Natural killer cell (primary cell): ENCODE measurements around the gene GTSE1. TPM values are rescaled to one million over a fixed set of nuclear protein-coding genes. Genes with fewer than 3 reads are reported as not detected.
A peak's percentile ranks its signal among the peaks of the same experiment; 100 is the strongest.

Source experiments
- ATAC-seq, 3 donors: fragments of 150-1000 bp in 2 of 3; fragments of 200-7000 bp in 1 of 3; cut with Tn5 transposase; 1 replicate in 1 of 3; 2 replicates in 2 of 3; pipeline ENCODE4 v1.10.0; 2021; ENCODE audit warnings: mild to moderate bottlenecking in 2 of 3, moderate library complexity in 2 of 3
- DNase-seq, 2 donors: peaks; one replicate each; pipeline versions ENCODE4 v3.0.0 to v3.0.0-alpha.2; 2013 to 2021; ENCODE audit warnings: mixed read lengths in 1 of 2
- H3K27ac ChIP-seq: one replicate; pipeline ENCODE4 v1.5.1; 2013; ENCODE audit warnings: mild to moderate bottlenecking, low read length
- H3K27me3 ChIP-seq: one replicate; pipeline ENCODE4 v1.6.1; 2013; ENCODE audit warnings: low read length; ENCODE audit not compliant: control insufficient read depth, insufficient read depth
- H3K36me3 ChIP-seq: one replicate; pipeline ENCODE4 v1.6.1; 2013; ENCODE audit warnings: low read length; ENCODE audit not compliant: control insufficient read depth, insufficient read depth
- H3K4me1 ChIP-seq: one replicate; pipeline ENCODE4 v1.6.1; 2013; ENCODE audit warnings: low read length; ENCODE audit not compliant: control insufficient read depth, insufficient read depth
- H3K4me3 ChIP-seq: one replicate; pipeline ENCODE4 v1.5.1; 2013; ENCODE audit warnings: low read length
- H3K9me3 ChIP-seq: one replicate; pipeline ENCODE4 v1.6.1; 2013; ENCODE audit warnings: low read length; ENCODE audit not compliant: control insufficient read depth, insufficient read depth
- H3K27ac Mint-ChIP-seq, 2 donors: one replicate each; pipeline ENCODE4 v1.8.0; 2022; ENCODE audit warnings: mild to moderate bottlenecking in 2 of 2, mixed read lengths in 2 of 2, moderate library complexity in 1 of 2
- H3K27me3 Mint-ChIP-seq, 2 donors: one replicate each; pipeline ENCODE4 v1.8.0; 2022; ENCODE audit warnings: low read depth in 2 of 2, mixed read lengths in 2 of 2
- H3K36me3 Mint-ChIP-seq: one replicate; pipeline ENCODE4 v1.8.0; 2022; ENCODE audit warnings: mixed read lengths
- H3K4me1 Mint-ChIP-seq, 2 donors: one replicate each; pipeline ENCODE4 v1.8.0; 2022; ENCODE audit warnings: mixed read lengths in 2 of 2
- H3K4me3 Mint-ChIP-seq: one replicate; pipeline ENCODE4 v1.8.0; 2022; ENCODE audit warnings: mild to moderate bottlenecking, moderate library complexity, mixed read lengths
- H3K9me3 Mint-ChIP-seq, 2 donors: one replicate each; pipeline ENCODE4 v1.8.0; 2022; ENCODE audit warnings: mixed read lengths in 2 of 2
- CTCF ChIP-seq: fragments of 200-600 bp; IDR thresholded peaks from one replicate; pipeline ENCODE4 v1.8.0; 2022; ENCODE audit warnings: antibody characterized with exemption
- WGBS: methylation state at CpG from one replicate; pipeline ENCODE4 v1.1.7; 2013; ENCODE audit warnings: missing lambda C conversion rate; ENCODE audit not compliant: insufficient coverage; 5-methylcytosine and 5-hydroxymethylcytosine counted together
- intact Hi-C: fragments of 100-400 bp; cut with micrococcal nuclease; formaldehyde crosslinking; loops from one replicate; pipeline ENCODE4 v1.14.2; 2022
- total RNA-seq, 4 donors: library from RNA; stranded (reverse); fragments of 120-200 nt in 1 of 4; gene quantifications; one replicate each; pipeline versions ENCODE4 v1.2.3 to v1.2.4, GENCODE V29; 2013 to 2022

GTSE1 gene
- 1 to 10 TPM; 2.7 to 4.0 (median 2.9) TPM for total RNA-seq
- total RNA-seq (2013) = 0.83 TPM

DNA sequence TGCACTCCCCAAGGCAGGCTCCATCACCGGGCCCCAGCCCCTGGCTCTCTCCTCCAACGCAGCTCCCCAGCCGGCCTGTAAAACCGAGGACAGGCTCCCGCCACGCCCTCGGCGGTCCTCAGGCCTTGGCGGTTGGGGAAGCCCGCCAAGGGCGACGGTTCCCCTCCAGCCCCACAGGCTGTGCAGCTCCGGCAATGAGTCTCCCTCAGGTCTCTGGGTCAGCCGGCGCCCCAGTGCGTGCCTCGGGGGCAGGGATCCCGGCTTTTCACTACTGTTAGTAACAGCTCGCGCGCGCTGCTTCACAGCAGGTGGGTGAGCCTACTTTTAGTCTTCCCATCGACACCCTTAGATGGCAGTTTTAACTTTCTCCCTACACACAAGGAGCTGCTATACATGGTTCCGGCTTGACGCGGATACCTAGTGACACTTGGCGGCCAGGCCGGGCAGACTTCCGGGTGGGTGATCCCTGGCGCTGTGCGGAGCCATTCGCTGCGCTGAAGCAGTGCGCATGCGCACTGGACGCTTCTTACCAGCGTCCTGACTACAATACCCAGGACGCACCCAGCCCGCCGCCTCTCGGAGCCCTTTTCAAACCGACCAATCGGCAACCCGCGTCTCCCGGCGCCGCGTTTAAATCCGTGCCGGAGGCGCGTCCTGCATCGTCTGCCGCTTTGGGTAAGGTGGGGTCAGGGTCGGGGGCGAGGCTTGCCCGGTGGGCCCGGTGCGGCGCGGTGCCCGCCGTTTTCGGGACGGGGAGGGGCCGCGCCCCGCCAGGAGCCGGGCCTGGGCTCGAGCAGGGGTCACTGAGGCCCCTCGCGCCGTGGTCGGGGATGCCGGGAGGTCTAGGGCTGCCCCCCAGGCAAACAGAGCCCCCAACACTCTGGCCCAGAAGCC lies at the start of gene GTSE1:
Gene GTSE1 (plus strand): TSS at position 614 of the 894 bp plus-strand sequence. CDS start 531 bp downstream, outside the sequence.
- peaks cover 45% of the 10 kb centered on the region for H3K4me1 ChIP-seq
- H3K4me3 Mint-ChIP-seq = peak within 1 kb of the TSS; percentile 95
- intact Hi-C loops = loop anchor here (1.0 to 10.0 kb wide), 6 partner anchors 16 to 302 kb away; partner anchors contain the start of gene CDPF1
- H3K36me3 Mint-ChIP-seq = no peaks in the 10 kb centered on the region
- H3K36me3 ChIP-seq = peaks cover 22% of the 10 kb centered on the region
- H3K9me3 Mint-ChIP-seq = no peaks in the 10 kb centered on the region
- DNase-seq = peak; percentile 92 to 100
- no peaks in the 10 kb centered on the region for H3K27me3 ChIP-seq
- peak within 1 kb of the TSS; percentile 50 for H3K4me3 ChIP-seq
- H3K27ac Mint-ChIP-seq = peak within 1 kb of the TSS; percentile 99
- no peaks in the 10 kb centered on the region for H3K27me3 Mint-ChIP-seq
- peak; percentile 93 to 100 (median 95) for ATAC-seq
- peak within 1 kb of the TSS; percentile 85 for H3K27ac ChIP-seq
- peaks cover 48 to 55% of the 10 kb centered on the region in 2 donors for H3K4me1 Mint-ChIP-seq
- peak; percentile 27 for TF ChIP-seq CTCF
- WGBS = under 1% methylated on average over 76 of the region's 76 CpGs
- peaks cover 4% of the 10 kb centered on the region for H3K9me3 ChIP-seq

DNA sequence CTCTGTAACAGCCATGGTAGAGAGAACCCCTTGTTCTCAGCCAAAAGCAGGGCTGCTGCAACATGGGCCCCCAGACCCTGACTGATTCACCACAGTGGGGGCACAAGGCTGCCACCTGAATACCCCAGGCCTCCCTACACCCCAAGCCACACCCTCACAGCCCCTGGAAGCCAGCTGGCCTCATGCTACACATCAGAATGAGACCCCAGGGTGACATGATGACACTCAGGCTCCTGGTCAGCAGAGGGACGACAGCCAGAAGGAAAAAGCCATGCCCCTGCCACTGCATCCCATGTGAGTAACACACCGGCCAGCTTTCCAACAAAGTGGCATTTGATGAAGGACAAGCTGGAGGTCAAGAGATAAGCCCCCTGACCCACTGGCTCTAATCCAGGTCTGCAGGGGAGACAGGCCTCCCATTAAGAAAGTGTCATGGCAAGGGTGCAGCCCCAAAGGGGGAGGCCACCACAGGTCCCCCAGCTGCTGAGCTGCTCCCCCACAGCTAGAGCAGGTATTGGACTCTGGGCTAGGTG lies 49.2 kb upstream of the GTSE1 start:
- Histone ChIP-seq H3K4me3 (no peak overlapping the region), H3K27me3 (no peaks in the 10 kb centered on the region), H3K27ac (no peak overlapping the region), H3K36me3 (peaks cover 10% of the 10 kb centered on the region), H3K4me1 (peaks cover 16% of the 10 kb centered on the region), H3K9me3 (no peaks in the 10 kb centered on the region)
- 100% methylated on average over 2 of the region's 2 CpGs for WGBS
- intact Hi-C loops = no loop called here
- no peak for ATAC-seq
- Mint-ChIP-seq H3K4me3 (no peak overlapping the region), H3K27me3 (no peaks in the 10 kb centered on the region), H3K4me1 (peaks cover 15 to 38% of the 10 kb centered on the region in 2 donors), H3K9me3 (no peaks in the 10 kb centered on the region), H3K27ac (no peak overlapping the region), H3K36me3 (no peaks in the 10 kb centered on the region)
- TF ChIP-seq CTCF = no peak
- no peak for DNase-seq

DNA sequence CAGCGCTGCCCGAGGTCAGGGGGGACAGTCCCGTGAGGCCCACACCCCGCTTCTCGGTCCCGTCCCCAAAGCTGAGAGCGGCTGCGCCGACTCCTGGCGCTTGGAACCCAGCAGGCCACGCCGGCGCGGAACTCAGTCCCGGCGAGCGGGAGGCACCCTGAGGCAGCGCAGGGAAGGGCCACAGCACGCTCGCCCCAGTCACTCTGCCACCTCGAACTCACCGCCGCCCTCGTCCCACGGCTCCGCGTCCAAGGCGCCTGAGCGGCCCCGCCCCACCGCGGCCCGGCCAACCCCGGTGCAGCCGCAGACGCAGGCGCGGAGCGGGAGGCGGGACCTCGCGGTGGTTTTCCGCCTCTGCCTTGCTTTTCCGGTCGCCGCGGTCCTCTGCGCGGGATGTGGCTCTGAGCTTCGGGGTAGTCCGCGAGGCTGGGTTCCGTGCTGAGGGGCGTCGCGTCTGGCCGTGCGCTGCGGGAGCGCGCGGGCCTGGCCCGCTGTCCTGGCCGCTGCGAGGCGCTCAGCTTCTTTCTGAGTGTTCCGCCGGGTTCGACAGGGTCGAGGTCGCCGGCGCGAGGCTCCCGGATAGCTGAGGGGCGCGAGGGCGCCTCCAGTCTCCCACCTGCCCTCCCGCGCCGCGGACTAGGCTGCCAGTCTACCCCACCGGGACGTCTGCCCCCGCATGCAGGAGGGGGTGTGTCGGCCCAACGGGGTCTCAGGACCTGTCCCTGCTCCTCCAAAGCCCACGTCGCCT lies 46.5 kb upstream of the GTSE1 start, which contains the start of gene CDPF1:
Gene CDPF1 (minus strand): TSS at position 259 of the 748 bp plus-strand sequence. CDS start 2,009 bp downstream, outside the sequence.
- TF ChIP-seq CTCF = no peak
- H3K9me3 Mint-ChIP-seq = no peaks in the 10 kb centered on the region
- ATAC-seq (peak; percentile 88 to 93 (median 92)), DNase-seq (peak; percentile 86 to 95)
- H3K27me3 ChIP-seq = no peaks in the 10 kb centered on the region
- WGBS = under 1% methylated on average over 89 of the region's 89 CpGs
- peak within 1 kb of the TSS; percentile 66 for H3K27ac ChIP-seq
- H3K36me3 Mint-ChIP-seq = no peaks in the 10 kb centered on the region
- H3K4me3 ChIP-seq = peak within 1 kb of the TSS; percentile 74
- H3K9me3 ChIP-seq = no peaks in the 10 kb centered on the region
- no peaks in the 10 kb centered on the region for H3K27me3 Mint-ChIP-seq
- H3K4me1 Mint-ChIP-seq = peaks cover 21 to 44% of the 10 kb centered on the region in 2 donors
- no peaks in the 10 kb centered on the region for H3K36me3 ChIP-seq
- intact Hi-C loops = loop anchor here (1.0 to 2.0 kb wide), 3 partner anchors 31 to 46 kb away; partner anchors contain the start of gene GTSE1
- peak within 1 kb of the TSS; percentile 45 to 93 for H3K27ac Mint-ChIP-seq
- peak within 1 kb of the TSS; percentile 88 for H3K4me3 Mint-ChIP-seq
- H3K4me1 ChIP-seq = peaks cover 16% of the 10 kb centered on the region
